Lung (tissue), 12 donors: ENCODE measurements around the gene TBCD. TPM values are rescaled to one million over a fixed set of nuclear protein-coding genes. Genes with fewer than 3 reads are reported as not detected.

ENCODE experiments used
- ATAC-seq: fragments of 200-7000 bp; cut with Tn5 transposase; one replicate; pipeline ENCODE4 v1.9.1; 2020; ENCODE audit warnings: moderate number of reproducible peaks; ENCODE audit not compliant: insufficient read depth, low FRiP score
- DNase-seq, 3 donors: peaks; one replicate each; pipeline ENCODE4 v3.0.0-alpha.2; 2013 to 2017
- H3K27ac ChIP-seq, 2 donors: one replicate each; pipeline ENCODE4 v1.5.1; 2013; ENCODE audit warnings: mild to moderate bottlenecking in 2 of 2, moderate library complexity in 2 of 2, control low read depth in 1 of 2, inconsistent platforms in 1 of 2, low read depth in 1 of 2, low read length in 1 of 2
- H3K27me3 ChIP-seq, 3 donors: one replicate each; pipeline ENCODE4 v1.5.1; 2013; ENCODE audit warnings: low read length in 2 of 3; ENCODE audit not compliant: control insufficient read depth in 3 of 3, insufficient read depth in 3 of 3
- H3K36me3 ChIP-seq, 4 donors: one replicate each; pipeline ENCODE4 v1.5.1; 2013; ENCODE audit warnings: low read length in 4 of 4, mild to moderate bottlenecking in 1 of 4, moderate library complexity in 1 of 4; ENCODE audit not compliant: control insufficient read depth in 4 of 4, insufficient read depth in 4 of 4
- H3K4me1 ChIP-seq, 5 donors: one replicate each; pipeline ENCODE4 v1.5.1; 2013; ENCODE audit warnings: low read length in 5 of 5, mild to moderate bottlenecking in 2 of 5, moderate library complexity in 1 of 5; ENCODE audit not compliant: control insufficient read depth in 5 of 5, insufficient read depth in 5 of 5
- H3K4me3 ChIP-seq: one replicate; pipeline ENCODE4 v1.5.1; 2013; ENCODE audit warnings: mild to moderate bottlenecking, control low read depth, moderate library complexity
- H3K9ac ChIP-seq, 2 donors: one replicate each; pipeline ENCODE4 v1.5.1; 2013; ENCODE audit warnings: low read length in 2 of 2, control low read depth in 1 of 2; ENCODE audit not compliant: insufficient read depth in 1 of 2
- H3K9me3 ChIP-seq, 4 donors: one replicate each; pipeline ENCODE4 v1.5.1; 2013; ENCODE audit warnings: low read length in 3 of 4, mild to moderate bottlenecking in 1 of 4, moderate library complexity in 1 of 4; ENCODE audit not compliant: control insufficient read depth in 4 of 4, insufficient read depth in 3 of 4
- WGBS, 2 donors: extraction: QIAGEN DNeasy Blood & Tissue Kit; methylation state at CpG; one replicate each; pipeline ENCODE4 v1.1.7; 2013; 5-methylcytosine and 5-hydroxymethylcytosine counted together
- polyA plus RNA-seq, 2 donors: library from polyadenylated mRNA; stranded (reverse); fragments of 200-250 nt; gene quantifications; one replicate each; pipeline ENCODE4 v1.2.1, GENCODE V29; 2013
- total RNA-seq, 2 donors: library from RNA; depleted of rRNA in 1 of 2; stranded (reverse); fragments of >200 nt in 1 of 2; gene quantifications; one replicate each; pipeline ENCODE4 v1.2.1, GENCODE V29; 2014 to 2021
- TF ChIP-seq, protein P1 (sequence below): IDR thresholded peaks from 2 replicates; pipeline ENCODE4 v1.5.1; 2012; ENCODE audit warnings: mild to moderate bottlenecking; ENCODE audit errors: control extremely low read depth, extremely low read depth
- donor health status: control.
- donor health status: control.
- donor health status: Bipolar disorder and iron deficiency.
- donor health status: healthy.
- donor health status: DM: yes; HTN: yes; CAD: no.

Gene TBCD
- total and polyA plus RNA-seq, 4 donors = 57.6 to 119 (median 90.3) TPM

DNA sequence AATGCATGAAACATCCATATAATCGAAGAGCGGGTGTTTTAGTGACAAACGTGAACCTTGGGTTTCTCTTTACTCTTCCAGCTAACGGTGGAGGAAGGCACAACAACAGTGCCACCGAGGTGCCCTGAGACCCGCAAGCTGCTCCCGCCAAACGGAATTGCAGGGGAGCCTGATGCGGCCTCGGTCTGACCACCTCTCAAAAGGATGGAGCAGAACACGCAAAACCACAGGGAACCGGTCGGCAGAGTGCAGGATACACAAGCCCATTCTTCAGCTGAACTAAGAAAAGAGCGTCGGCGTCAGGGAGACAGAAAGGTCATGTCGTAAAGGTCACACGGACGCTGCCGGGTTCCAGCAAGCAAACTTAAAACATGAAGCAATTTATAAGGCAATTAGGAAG, 197.5 kb downstream of the TBCD start:
- TF ChIP-seq, protein P1, sequence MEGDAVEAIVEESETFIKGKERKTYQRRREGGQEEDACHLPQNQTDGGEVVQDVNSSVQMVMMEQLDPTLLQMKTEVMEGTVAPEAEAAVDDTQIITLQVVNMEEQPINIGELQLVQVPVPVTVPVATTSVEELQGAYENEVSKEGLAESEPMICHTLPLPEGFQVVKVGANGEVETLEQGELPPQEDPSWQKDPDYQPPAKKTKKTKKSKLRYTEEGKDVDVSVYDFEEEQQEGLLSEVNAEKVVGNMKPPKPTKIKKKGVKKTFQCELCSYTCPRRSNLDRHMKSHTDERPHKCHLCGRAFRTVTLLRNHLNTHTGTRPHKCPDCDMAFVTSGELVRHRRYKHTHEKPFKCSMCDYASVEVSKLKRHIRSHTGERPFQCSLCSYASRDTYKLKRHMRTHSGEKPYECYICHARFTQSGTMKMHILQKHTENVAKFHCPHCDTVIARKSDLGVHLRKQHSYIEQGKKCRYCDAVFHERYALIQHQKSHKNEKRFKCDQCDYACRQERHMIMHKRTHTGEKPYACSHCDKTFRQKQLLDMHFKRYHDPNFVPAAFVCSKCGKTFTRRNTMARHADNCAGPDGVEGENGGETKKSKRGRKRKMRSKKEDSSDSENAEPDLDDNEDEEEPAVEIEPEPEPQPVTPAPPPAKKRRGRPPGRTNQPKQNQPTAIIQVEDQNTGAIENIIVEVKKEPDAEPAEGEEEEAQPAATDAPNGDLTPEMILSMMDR = no peak
- H3K9ac ChIP-seq = no peak overlapping the region
- H3K9me3 ChIP-seq = peaks cover 0 to 16% (median 4%) of the 10 kb centered on the region in 4 donors
- no peak overlapping the region for H3K4me3 ChIP-seq
- 95 to 97% methylated on average over 20 of the region's 20 CpGs for WGBS, 2 donors
- peaks cover 0 to 35% (median 5%) of the 10 kb centered on the region in 4 donors for H3K36me3 ChIP-seq
- H3K27me3 ChIP-seq = no peaks in the 10 kb centered on the region
- DNase-seq (peak in 1 of 3 donors; percentile 6), ATAC-seq (no peak)
- H3K4me1 ChIP-seq = no peaks in the 10 kb centered on the region
- no peak overlapping the region for H3K27ac ChIP-seq

DNA sequence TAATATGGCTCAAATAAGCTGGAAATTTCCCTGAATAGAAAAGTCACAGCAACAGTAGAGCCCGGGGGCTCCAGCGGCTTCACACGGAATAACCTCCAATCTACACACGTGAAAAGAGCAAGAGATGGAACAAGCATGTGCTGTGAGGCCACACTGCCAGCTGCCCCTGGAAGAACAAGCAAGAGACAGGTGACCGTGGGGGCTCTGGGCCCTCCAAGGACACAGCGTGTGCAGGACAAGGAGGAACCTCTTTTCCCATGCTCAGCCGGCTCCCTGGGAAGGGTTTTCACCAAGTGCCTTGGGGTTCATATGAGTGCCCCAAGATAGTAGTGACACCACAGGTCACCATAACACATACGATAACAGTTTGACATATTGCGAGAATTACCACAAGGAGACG, 198.1 kb downstream of the TBCD start:
- no peaks in the 10 kb centered on the region for H3K27me3 ChIP-seq

DNA sequence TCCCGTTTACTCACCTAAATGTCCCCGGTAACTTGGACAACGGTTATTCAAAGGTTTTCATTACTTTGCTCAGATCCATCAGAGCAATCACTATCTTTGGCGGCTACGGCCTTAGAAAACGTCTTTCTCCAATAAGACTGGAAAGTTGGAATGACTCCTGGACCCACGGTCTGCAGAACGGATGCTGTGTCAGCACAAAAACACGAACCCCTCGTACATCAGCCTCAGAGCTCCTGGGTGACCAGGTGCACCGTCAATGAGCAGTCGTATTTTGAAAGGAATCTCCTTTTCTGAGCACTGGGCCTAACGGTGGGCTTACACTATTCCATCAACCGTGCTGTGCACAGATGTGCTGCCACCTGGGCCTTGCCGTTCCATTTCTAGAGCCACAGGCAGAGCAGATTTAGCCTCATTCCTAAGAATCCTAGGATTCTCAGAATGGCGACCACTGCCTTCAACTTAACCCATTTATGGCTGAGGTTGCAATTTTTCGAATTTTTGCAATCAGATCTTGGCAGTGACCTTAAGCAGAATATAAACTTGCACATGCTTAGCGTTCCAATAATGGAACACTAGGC, 198.7 kb downstream of the TBCD start:
- ATAC-seq (no peak), DNase-seq (peak in 1 of 3 donors; percentile 5)
- TF ChIP-seq, protein P1 = no peak

More for the DNA sequence above, 198.1 kb downstream of the TBCD start:
- TF ChIP-seq, protein P1 = no peak
- ATAC-seq (no peak), DNase-seq (peak in 1 of 3 donors; percentile 4)
- Histone ChIP-seq H3K4me1 (no peaks in the 10 kb centered on the region), H3K27ac (no peak overlapping the region), H3K4me3 (no peak overlapping the region), H3K9me3 (peaks cover 0 to 10% (median 2%) of the 10 kb centered on the region in 4 donors), H3K9ac (no peak overlapping the region), H3K36me3 (peaks cover 0 to 29% (median 3%) of the 10 kb centered on the region in 4 donors)
- WGBS, 2 donors = 95 to 97% methylated on average over 10 of the region's 10 CpGs

More for the DNA sequence above, 198.7 kb downstream of the TBCD start:
- Histone ChIP-seq H3K4me3 (no peak overlapping the region), H3K27me3 (no peaks in the 10 kb centered on the region), H3K9ac (no peak overlapping the region), H3K9me3 (peaks cover 0 to 9% (median 0%) of the 10 kb centered on the region in 4 donors), H3K27ac (no peak overlapping the region), H3K4me1 (no peaks in the 10 kb centered on the region), H3K36me3 (peaks cover 0 to 23% (median under 1%) of the 10 kb centered on the region in 4 donors)
- WGBS, 2 donors = 88 to 91% methylated on average over 18 of the region's 18 CpGs
